Endothelial cell of umbilical vein (primary cell): ENCODE data around the gene CD34. TPM values are rescaled to one million over a fixed set of nuclear protein-coding genes. Genes with fewer than 3 reads are reported as not detected.

ENCODE experiments used
- BruUV-seq: library from RNA; stranded (reverse); fragments of 400-500 nt; replicated peaks from 2 replicates; lab custom pipeline; 2021; lab: Mats Ljungman, UMichigan
- CTCF ChIA-PET: fragments of 300-600, 350-600 bp; sonication (Branson Sonifier 250); formaldehyde crosslinking; loops from one replicate; lab custom pipeline; 2021; ENCODE audit warnings: antibody characterized with exemption, inconsistent platforms; lab: Charles Lee
- POLR2A ChIA-PET: fragments of 300-600, 350-600 bp; sonication (Branson Sonifier 250); formaldehyde crosslinking; loops from one replicate; lab custom pipeline; 2021; ENCODE audit warnings: antibody characterized with exemption, inconsistent platforms; lab: Charles Lee
- DNase-seq: peaks from one replicate; pipeline ENCODE4 v3.0.0-alpha.2; 2011; ENCODE audit warnings: low read depth, low spot score
- FAIRE-seq: peaks from 2 replicates; lab custom pipeline; 2011; peaks lifted over from hg19 to GRCh38; lab: Jason Lieb, UNC
- H2AFZ ChIP-seq: 2 replicates; pipeline ENCODE4 v1.6.0; 2012; ENCODE audit warnings: low read depth, low read length, control low read depth, inconsistent platforms
- H3K27ac ChIP-seq: 2 replicates; pipeline ENCODE4 v1.5.1; 2011; ENCODE audit warnings: low read depth, mild to moderate bottlenecking, control low read depth, low read length, moderate library complexity; ENCODE audit not compliant: insufficient read depth
- H3K27me3 ChIP-seq, 2 experiments: 2 replicates each; pipeline versions ENCODE4 v1.6.0 to v1.6.1; 2011; ENCODE audit warnings: low read length in 2 of 2, mixed read lengths in 1 of 2; ENCODE audit not compliant: control insufficient read depth in 2 of 2, insufficient read depth in 2 of 2
- H3K36me3 ChIP-seq, 2 experiments: 2 replicates in 1 of 2; 3 replicates in 1 of 2; pipeline ENCODE4 v1.5.1; 2011; ENCODE audit warnings: low read length in 2 of 2, mild to moderate bottlenecking in 1 of 2, moderate library complexity in 1 of 2; ENCODE audit not compliant: control insufficient read depth in 2 of 2, insufficient read depth in 2 of 2; ENCODE audit errors: extremely low read depth in 1 of 2
- H3K4me1 ChIP-seq: 3 replicates; pipeline ENCODE4 v1.5.1; 2011; ENCODE audit warnings: mild to moderate bottlenecking, low read length; ENCODE audit not compliant: control insufficient read depth, insufficient read depth; ENCODE audit errors: extremely low read depth
- H3K4me2 ChIP-seq: 2 replicates; pipeline ENCODE4 v1.6.1; 2011; ENCODE audit warnings: low read length, control low read depth, mixed read lengths; ENCODE audit not compliant: insufficient read depth
- H3K4me3 ChIP-seq, 3 experiments: fragments of 200-600 bp in 1 of 3; sonication (generic), shearing (Covaris generic) in 1 of 3; replicated peaks in 1 of 3; 2 replicates each; pipeline ENCODE4 v1.5.1; 2011 to 2016; ENCODE audit warnings: control low read depth in 3 of 3, low read length in 3 of 3, mild to moderate bottlenecking in 2 of 3, inconsistent platforms in 1 of 3, low read depth in 1 of 3, moderate library complexity in 1 of 3; ENCODE audit not compliant: insufficient read depth in 1 of 3
- H3K79me2 ChIP-seq: 2 replicates; pipeline ENCODE4 v1.6.0; 2012; ENCODE audit warnings: low read length, inconsistent platforms; ENCODE audit not compliant: control insufficient read depth, insufficient read depth
- H3K9ac ChIP-seq: replicated peaks from 2 replicates; pipeline ENCODE3; 2011; ENCODE audit warnings: low read length, control low read depth; ENCODE audit not compliant: insufficient read depth; ENCODE audit errors: extremely low read depth
- H3K9me1 ChIP-seq: replicated peaks from 3 replicates; pipeline ENCODE4 v1.6.0; 2011; ENCODE audit warnings: mild to moderate bottlenecking, low read length; ENCODE audit not compliant: control insufficient read depth, insufficient read depth; ENCODE audit errors: extremely low read depth
- H3K9me3 ChIP-seq: replicated peaks from 2 replicates; pipeline ENCODE4 v1.5.1; 2012; ENCODE audit warnings: low read length, inconsistent platforms; ENCODE audit not compliant: control insufficient read depth, insufficient read depth
- H4K20me1 ChIP-seq: replicated peaks from 2 replicates; pipeline ENCODE3; 2011; ENCODE audit warnings: mild to moderate bottlenecking, low read length; ENCODE audit not compliant: control insufficient read depth, insufficient read depth; ENCODE audit errors: extremely low read depth
- EZH2 ChIP-seq: IDR thresholded peaks from 2 replicates; pipeline ENCODE4 v1.6.1; 2012; ENCODE audit warnings: borderline replicate concordance, low read depth, mild to moderate bottlenecking, moderate library complexity, low read length, inconsistent platforms; ENCODE audit not compliant: severe bottlenecking
- FOS ChIP-seq: IDR thresholded peaks from 2 replicates; pipeline ENCODE4 v1.6.1; 2011; ENCODE audit warnings: mild to moderate bottlenecking, low read length, moderate library complexity, borderline replicate concordance; ENCODE audit not compliant: insufficient read depth
- GATA2 ChIP-seq: IDR thresholded peaks from 2 replicates; pipeline ENCODE4 v1.7.0; 2011; ENCODE audit warnings: low read depth, mild to moderate bottlenecking, moderate library complexity, mixed read lengths, low read length; ENCODE audit not compliant: insufficient read length, insufficient read depth
- JUN ChIP-seq: IDR thresholded peaks from 2 replicates; pipeline ENCODE4 v1.6.1; 2011; ENCODE audit warnings: borderline replicate concordance, low read depth; ENCODE audit not compliant: insufficient read length, insufficient read depth
- MYC ChIP-seq: IDR thresholded peaks from one replicate; pipeline ENCODE4 v1.6.1; 2011; ENCODE audit warnings: mild to moderate bottlenecking, low read depth, low read length
- POLR2A ChIP-seq: IDR thresholded peaks from 2 replicates; pipeline ENCODE4 v1.6.1; 2012; ENCODE audit warnings: low read depth, mild to moderate bottlenecking, control low read depth, low read length
- POLR2AphosphoS5 ChIP-seq: IDR thresholded peaks from 2 replicates; pipeline ENCODE4 v1.6.1; 2012; ENCODE audit warnings: low read depth, mild to moderate bottlenecking, control low read depth, low read length, moderate library complexity; ENCODE audit not compliant: insufficient read depth
- dilution Hi-C: fragments of 300-500 bp; cut with MboI; formaldehyde crosslinking; loops from one replicate; pipeline ENCODE4 v1.15.0; 2019; ENCODE audit warnings: low sequenced_read_pairs; ENCODE audit not compliant: extremely low pct_ligation_motif_present
- intact Hi-C: fragments of 100-400 bp; cut with micrococcal nuclease; formaldehyde crosslinking; loops from one replicate; pipeline ENCODE4 v1.10.0; 2022
- polyA plus RNA-seq, 4 experiments: library from polyadenylated mRNA; depleted of rRNA in 3 of 4; stranded (reverse) in 3 of 4; unstranded in 1 of 4; fragments of >200 nt; gene quantifications; 2 replicates each; pipeline versions ENCODE4 v1.2.1 to v1.2.3, GENCODE V29; 2011 to 2012; ENCODE audit warnings: missing spikeins in 1 of 4
- total RNA-seq: library from RNA; stranded (reverse); gene quantifications from 2 replicates; pipeline ENCODE4 v1.2.3, GENCODE V29; 2021
- TF ChIP-seq, protein P1 (sequence below), 2 donors: IDR thresholded peaks; 1 replicate in 1 of 2; 2 replicates in 1 of 2; pipeline ENCODE4 v1.5.1; 2011; ENCODE audit warnings: low read length in 2 of 2, mild to moderate bottlenecking in 2 of 2, moderate library complexity in 2 of 2, control low read depth in 1 of 2, inconsistent platforms in 1 of 2, low read depth in 1 of 2; ENCODE audit not compliant: insufficient read depth in 1 of 2; ENCODE audit errors: extremely low read depth in 1 of 2

CD34 gene
- total and polyA plus RNA-seq, 2 donors (not counting 3 experiments of a cell fraction or from before 2014, with no cell fraction given): 102 to 174 TPM

DNA sequence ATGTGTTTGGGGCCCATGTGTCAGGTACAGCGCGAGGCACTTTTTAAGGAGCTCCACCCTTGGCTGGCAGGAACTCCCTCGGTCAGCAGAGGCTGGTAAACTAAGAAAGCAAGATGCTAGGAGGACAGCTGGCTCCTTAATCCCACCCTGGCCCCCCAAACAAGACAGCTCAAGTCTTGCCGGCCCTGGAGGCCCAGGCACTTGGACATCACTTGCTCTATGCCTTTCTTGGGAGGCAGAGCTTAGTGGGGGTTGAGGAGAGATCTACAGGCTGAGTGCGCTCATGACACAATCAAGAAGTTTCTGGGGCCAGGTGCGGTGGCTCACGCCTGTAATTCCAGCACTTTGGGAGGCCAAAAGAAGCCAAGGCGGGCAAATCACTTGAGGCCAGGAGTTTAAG is 78.1 kb downstream of the CD34 start:
- H3K9ac ChIP-seq: no peak overlapping the region
- no TSS peak for BruUV-seq
- H3K9me1 ChIP-seq: no peaks in the 10 kb centered on the region
- FAIRE-seq (no peak), DNase-seq (no peak)
- H3K9me3 ChIP-seq: no peaks in the 10 kb centered on the region
- ChIA-PET POLR2A (no interaction called here), CTCF (interaction anchor here (0.9 to 21.9 kb wide), 6 partner anchors 9 to 130 kb away, joined by 3 to 634 read pairs (median 4); no protein-coding TSS in a partner anchor)
- no peak overlapping the region for H2AFZ ChIP-seq
- intact Hi-C loops (no loop called here), dilution Hi-C loops (no loop called here)
- TF ChIP-seq MYC (no peak), POLR2AphosphoS5 (no peak), POLR2A (no peak), FOS (no peak), GATA2 (no peak), JUN (no peak), EZH2 (no peak)
- TF ChIP-seq, protein P1, sequence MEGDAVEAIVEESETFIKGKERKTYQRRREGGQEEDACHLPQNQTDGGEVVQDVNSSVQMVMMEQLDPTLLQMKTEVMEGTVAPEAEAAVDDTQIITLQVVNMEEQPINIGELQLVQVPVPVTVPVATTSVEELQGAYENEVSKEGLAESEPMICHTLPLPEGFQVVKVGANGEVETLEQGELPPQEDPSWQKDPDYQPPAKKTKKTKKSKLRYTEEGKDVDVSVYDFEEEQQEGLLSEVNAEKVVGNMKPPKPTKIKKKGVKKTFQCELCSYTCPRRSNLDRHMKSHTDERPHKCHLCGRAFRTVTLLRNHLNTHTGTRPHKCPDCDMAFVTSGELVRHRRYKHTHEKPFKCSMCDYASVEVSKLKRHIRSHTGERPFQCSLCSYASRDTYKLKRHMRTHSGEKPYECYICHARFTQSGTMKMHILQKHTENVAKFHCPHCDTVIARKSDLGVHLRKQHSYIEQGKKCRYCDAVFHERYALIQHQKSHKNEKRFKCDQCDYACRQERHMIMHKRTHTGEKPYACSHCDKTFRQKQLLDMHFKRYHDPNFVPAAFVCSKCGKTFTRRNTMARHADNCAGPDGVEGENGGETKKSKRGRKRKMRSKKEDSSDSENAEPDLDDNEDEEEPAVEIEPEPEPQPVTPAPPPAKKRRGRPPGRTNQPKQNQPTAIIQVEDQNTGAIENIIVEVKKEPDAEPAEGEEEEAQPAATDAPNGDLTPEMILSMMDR (IDR thresholded peaks at IDR 0.05; ENCODE audit: extremely low read depth in 1 of 2, insufficient read depth in 1 of 2, low read depth in 1 of 2, low read length in 2 of 2): no peak
- H3K36me3 ChIP-seq: peaks cover 0 to 5% of the 10 kb centered on the region in 2 experiments
- H3K4me1 ChIP-seq: peaks cover 9% of the 10 kb centered on the region
- H3K4me2 ChIP-seq: no peak overlapping the region
- H3K79me2 ChIP-seq: peaks cover 49% of the 10 kb centered on the region
- no peak overlapping the region for H3K27ac ChIP-seq
- H3K4me3 ChIP-seq: no peak overlapping the region
- no peaks in the 10 kb centered on the region for H4K20me1 ChIP-seq
- no peaks in the 10 kb centered on the region for H3K27me3 ChIP-seq
